Ovary (tissue), 3 donors: Measurements from ENCODE around the gene GRK7.

Experiments used
- CTCF ChIP-seq, 3 donors: fragments of 450-650 bp in 2 of 3; fragments of 200-600 bp in 1 of 3; IDR thresholded peaks; one replicate each; pipeline versions ENCODE4 v1.5.1 to v1.8.0; 2016 to 2022; ENCODE audit warnings: antibody characterized with exemption in 3 of 3, mild to moderate bottlenecking in 1 of 3
- POLR2A ChIP-seq: fragments of 450-650 bp; IDR thresholded peaks from one replicate; pipeline ENCODE4 v1.6.1; 2017; ENCODE audit warnings: antibody characterized with exemption, mild to moderate bottlenecking, moderate library complexity
- donor health status: DM: no; HTN: no; CAD: no.

- no peak for TF ChIP-seq CTCF (IDR thresholded peaks at IDR 0.05)
- no peak for TF ChIP-seq POLR2A
Measured at GRCh38 chr3:141804447-141804777, 41.2 kb downstream of the GRK7 start.
